GM12892 (cell line): ENCODE results near the gene SRD5A1.

Experiments used
- POLR2A ChIP-seq: IDR thresholded peaks from 2 replicates; pipeline ENCODE4 v1.6.1; 2011; ENCODE audit warnings: low read depth, low read length, control low read depth
- POLR2AphosphoS5 ChIP-seq: IDR thresholded peaks from 2 replicates; pipeline ENCODE4 v1.6.1; 2011; ENCODE audit warnings: low read depth, low read length, control low read depth

GRCh38 chr5:6611334-6612256, 21.6 kb upstream of the SRD5A1 start:
- TF ChIP-seq POLR2A (no peak), POLR2AphosphoS5 (no peak)
